Posterior vena cava (tissue), 2 donors: ENCODE measurements around the gene METTL25. TPM values are rescaled to one million over a fixed set of nuclear protein-coding genes. Genes with fewer than 3 reads are reported as not detected.

Experiments used
- DNase-seq: peaks from one replicate; pipeline ENCODE4 v3.0.0-alpha.2; 2020; ENCODE audit warnings: low spot score
- intact Hi-C, 2 donors: fragments of 100-400 bp; cut with DNase I; formaldehyde crosslinking; loops; one replicate each; pipeline versions ENCODE4 v1.14.1 to v1.14.2; 2022 to 2023
- total RNA-seq, 2 donors: library from RNA; stranded (reverse); fragmentation: NEBNext Ultra II Directional; extraction: Animal tissue kit (Norgen Biotek cat#: 25700); gene quantifications; one replicate each; pipeline ENCODE4 v1.2.1, GENCODE V29; 2021
- donor health status: DM: yes; HTN: yes; CAD: no.
- donor health status: DM: yes; HTN: yes; CAD: no.

Gene METTL25
- total RNA-seq, 2 donors from 2014 or later: 15.1 to 15.9 TPM

GRCh38 chr12:82383930-82384552, 25.7 kb downstream of the METTL25 start:
- intact Hi-C loops: no loop called here

GRCh38 chr12:82398879-82399278, 40.5 kb downstream of the METTL25 start:
- intact Hi-C loops: no loop called here
- no peak for DNase-seq

More at GRCh38 chr12:82383930-82384552, 25.7 kb downstream of the METTL25 start:
- DNase-seq: no peak

GRCh38 chr12:82400819-82401218, 42.5 kb downstream of the METTL25 start:
- intact Hi-C loops: no loop called here
- DNase-seq: no peak

DNA sequence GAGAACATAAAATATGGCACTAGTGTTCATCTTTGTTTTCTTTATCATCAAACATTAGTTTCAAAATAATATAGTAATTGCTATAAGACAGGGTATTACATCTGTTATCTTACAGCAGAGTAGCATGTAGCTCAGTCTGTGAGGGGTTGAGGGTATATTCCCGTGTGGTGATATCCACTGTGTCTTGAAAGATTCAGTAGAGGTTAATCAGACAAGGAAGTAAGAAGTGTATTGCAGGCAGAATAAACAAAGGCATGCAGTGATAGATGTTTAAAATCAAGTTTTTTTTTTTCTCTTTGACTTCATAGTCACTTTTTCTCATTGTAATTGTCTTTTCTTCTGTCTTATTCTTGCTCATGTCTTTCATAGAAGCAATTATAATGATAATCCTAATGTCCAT, 48.3 kb downstream of the METTL25 start:
- DNase-seq: no peak
- intact Hi-C loops: no loop called here

DNA sequence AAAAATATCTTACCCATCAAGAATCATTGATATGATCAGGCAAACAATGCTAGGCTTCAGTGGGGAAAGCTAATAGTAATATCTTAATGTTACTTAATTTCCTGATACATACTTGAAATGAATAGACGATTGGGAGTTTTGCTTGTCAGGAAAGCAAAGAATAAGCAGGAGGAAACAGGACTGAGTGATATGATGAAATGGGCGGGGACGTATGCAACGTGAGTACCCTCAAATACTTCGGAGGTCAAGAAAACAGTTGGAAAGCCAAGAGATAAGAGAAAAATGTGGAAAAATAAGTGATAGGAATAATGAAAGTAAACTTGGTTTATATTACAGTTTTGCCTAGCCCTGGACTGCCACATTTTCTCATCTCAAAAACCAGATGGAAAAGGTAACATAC, 49.2 kb downstream of the METTL25 start:
- DNase-seq: no peak
- intact Hi-C loops: no loop called here

GRCh38 chr12:82408844-82409243, 50.5 kb downstream of the METTL25 start:
- intact Hi-C loops: no loop called here

DNA sequence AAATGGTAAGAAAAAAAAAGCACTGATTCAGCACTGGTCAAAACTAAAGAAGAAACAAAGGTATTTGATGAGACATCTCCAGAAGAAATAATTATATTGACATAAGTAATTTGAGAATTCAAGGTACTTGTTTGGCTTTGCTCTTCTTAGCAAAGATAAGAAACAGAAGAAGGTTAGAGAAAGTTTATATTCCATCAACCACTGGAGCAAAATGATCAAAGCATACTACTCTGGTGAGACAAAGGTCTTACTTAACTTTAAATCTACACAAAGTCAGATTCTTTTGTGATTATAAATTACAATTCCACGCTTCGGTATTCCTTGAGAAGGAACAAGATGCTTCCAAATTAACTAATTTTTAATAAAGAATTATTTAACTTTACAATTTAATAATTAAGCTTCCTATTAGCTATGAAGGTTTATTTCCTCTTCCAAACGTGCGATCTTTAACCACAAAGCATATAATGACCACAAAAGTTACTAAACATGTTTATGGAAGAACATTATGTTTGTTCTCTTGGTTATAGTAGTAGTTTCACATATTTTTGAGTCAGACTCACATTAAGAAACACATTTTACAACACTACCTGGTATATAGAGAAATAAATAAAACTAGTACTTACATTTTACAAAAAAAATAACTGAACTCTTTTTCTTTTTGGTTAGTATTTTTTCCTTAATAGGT, 53.4 kb downstream of the METTL25 start:
- intact Hi-C loops: no loop called here
- no peak for DNase-seq

More at GRCh38 chr12:82408844-82409243, 50.5 kb downstream of the METTL25 start:
- no peak for DNase-seq

DNA sequence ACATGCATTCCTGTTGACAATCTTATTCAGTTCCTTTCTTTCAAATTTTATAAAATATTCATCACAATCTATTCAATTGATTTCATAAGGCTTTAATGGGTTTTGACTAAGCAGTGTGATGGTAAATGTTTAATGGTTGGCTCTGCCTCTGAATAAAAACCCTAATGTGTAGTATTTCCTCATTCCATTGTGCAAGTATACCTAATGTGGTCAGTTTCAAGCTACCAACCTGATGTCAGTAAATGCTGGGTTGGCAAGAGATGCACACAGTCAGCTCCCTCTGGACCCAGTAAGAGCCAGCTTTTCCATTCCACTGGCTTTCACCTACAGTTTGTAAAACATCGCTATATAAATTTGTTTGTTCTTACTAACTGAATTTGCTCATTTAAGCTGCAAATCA, 53.9 kb downstream of the METTL25 start:
- DNase-seq: no peak
- intact Hi-C loops: no loop called here

- DNase-seq: no peak
- intact Hi-C loops: no loop called here
Observed at GRCh38 chr12:82414044-82414443, 55.7 kb downstream of the METTL25 start.

GRCh38 chr12:82414926-82415325, 56.6 kb downstream of the METTL25 start:
- intact Hi-C loops: no loop called here
- no peak for DNase-seq

DNA sequence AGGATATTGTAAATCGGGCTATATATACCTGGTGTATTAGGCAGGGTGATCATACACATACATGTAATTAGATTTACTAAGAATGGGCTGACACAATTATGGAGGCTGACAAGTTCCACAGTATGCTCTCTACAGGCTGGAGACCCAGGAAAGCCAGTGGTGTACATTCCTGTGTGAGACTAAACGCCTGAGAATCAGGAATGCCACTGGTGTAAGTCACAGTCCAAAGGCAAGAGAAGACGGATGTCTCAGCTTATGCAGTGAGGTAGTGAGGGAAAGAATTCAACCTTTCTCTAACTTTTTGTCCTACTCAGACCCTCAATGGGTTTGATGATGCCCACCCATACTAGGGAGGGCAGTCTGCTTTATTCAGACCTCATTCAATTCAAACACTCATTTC, 57.1 kb downstream of the METTL25 start:
- DNase-seq: no peak
- intact Hi-C loops: no loop called here

DNA sequence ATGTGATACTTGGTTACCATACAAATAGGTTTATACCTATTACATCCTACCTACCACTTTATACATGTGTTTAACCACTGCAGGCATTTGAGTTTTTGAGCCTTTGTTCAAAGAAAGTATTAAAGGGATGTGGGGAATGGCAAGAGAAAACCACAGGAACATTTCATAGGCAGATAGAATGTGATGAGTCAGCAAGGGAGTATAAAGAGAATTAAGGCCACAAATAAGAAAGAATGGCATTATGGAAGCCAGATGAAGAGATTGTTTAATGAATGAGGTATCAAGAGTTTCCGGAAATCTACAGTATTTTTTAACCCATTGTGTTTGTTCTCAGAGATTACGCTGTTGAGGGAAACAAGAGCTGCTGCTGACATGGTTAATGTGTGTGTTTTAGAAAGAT, 66.9 kb downstream of the METTL25 start:
- intact Hi-C loops: no loop called here
- DNase-seq: no peak

DNA sequence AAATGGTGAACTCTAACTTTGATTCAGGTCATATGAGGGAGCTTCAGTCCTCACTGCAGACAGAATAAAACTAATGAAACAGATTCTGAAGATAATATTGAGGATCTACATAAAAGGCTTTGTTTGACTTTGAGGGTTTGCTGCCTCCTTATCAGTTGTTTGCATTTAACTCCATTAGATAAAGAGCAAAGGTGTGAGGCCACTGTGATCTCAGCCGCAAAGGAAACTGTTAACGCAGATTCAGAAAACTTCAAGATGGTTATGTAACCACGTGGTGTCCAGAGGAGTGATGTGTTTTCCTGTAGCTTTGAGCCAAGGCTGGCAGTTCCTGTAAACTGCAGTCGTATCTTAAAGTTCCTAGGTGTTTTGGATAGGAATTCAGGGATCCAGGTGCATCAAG, 67.8 kb downstream of the METTL25 start:
- intact Hi-C loops: no loop called here
- no peak for DNase-seq

DNA sequence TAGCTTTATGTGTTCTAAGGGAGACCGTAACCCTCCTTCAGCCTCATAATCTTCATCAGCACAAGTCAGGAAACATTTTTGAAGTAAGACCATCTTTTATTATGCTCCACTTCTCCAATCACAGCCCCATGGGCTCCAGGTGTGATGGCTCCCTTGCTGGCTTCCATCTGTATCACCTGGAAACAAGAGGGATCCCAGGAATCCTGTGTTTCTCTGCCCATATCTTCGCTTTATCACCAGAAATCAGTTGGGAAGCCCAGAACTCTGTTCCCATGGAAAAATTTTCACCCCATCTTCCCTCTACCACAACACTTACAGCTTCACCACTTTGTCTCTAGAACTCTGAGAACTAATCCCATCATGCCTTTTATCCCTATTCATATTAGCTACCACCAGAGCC, 68.3 kb downstream of the METTL25 start:
- intact Hi-C loops: no loop called here
- no peak for DNase-seq

DNA sequence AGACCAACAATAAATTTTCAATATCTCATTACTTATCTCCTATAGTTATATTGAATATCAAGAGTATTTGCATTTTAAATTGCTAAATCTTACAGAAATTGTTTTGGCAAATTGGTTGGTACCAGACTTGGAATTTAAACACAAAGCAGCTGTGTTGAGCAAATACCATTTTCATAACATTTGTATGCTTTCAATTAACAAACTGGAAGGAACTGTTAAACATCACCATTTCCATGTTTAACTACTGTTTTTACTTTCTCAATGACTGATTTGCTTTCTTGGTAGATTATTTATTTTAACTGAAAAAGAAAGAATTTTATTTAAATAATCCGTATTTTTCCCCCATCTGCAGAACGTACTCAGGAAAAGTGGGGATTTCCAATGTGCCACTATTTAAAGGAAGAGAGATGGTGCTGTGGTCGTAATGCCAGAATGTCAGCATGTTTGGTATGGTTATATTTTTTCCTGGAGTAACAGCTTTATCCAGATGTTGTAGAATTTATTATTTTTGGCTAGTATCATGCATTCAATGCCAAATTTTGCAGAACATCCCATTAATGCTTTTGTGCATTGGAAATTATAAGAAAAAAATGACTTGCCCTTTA, 72.3 kb downstream of the METTL25 start:
- intact Hi-C loops: no loop called here
- DNase-seq: no peak

DNA sequence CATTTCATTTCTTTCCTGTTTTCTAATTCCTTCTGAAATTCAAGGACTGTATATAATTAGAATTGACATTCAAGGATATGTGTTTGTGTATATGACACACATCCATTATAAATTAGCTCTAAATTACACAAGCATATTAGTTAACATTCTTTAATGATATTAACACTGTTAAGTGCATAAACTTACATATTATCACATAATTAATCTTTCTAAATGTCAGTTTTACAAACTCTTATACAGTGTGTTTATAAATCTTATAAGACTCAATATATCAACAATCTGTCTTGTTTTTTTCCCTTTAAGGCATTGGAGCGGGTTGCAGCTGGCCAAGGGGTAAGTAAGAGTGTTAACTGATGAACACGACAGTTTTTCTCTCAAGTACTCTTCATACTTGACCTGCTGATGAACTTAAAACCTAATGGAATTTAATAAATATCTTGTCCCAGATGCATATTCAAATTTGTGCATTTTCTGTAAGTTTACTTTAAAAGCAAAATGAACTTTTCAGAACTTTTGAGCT, 76.1 kb downstream of the METTL25 start:
- intact Hi-C loops: no loop called here
- no peak for DNase-seq

DNA sequence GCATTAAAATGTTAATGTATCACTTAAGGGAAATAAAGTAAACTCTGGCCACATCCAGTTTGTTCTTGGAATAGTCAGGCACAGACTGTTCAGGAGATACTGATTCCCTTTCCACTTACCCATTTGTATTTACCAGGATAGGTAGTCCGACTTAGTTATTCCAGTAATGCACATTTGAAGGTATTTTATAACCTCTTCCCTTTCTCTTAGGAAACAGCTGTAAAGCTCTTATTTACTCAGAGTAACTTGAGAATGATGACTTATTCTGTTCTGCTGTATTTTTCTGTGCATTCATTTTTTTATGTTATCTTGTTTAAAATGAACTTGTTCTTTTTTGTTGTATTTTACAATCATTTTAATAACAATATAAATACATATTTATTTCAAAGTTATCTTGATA, 78.0 kb downstream of the METTL25 start:
- DNase-seq: no peak
- intact Hi-C loops: no loop called here

DNA sequence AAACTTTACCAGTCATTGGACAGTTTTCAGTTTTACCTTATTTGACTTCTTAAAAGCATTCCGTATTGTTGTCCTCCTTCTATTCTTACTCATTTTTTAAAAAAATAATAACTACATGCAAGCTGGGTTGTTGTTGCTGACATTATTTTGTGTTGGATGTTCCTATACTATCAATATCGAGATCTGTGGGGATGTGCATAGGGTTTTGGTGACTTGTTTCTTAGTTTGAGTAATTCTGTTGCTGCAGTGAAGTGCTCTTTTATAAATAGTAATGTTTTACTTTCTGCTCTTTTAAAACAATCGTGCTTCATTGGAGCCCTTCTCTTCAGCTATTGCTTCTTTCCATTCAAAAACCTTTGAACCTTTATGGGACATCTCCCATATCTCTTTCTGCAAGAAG, 79.4 kb downstream of the METTL25 start:
- DNase-seq: no peak
- intact Hi-C loops: no loop called here

DNA sequence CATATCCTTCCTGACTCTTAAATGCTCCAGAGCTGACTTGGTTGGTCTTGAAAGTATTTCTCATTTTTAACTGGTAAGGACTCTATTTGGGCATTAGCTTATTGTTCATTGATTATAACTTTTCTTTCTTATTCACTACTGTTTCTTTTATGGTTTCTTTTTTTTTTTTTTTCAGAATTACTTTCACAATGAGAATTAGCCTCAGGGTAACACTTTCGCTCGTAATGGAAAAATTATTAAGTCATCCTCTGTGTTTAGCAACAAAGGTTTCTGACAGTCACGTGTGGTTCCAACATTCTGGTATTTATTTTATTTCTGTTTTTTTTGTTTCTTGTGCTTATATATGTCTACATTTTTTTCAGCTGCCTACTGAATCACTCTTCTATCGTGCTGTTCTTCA, 80.0 kb downstream of the METTL25 start:
- intact Hi-C loops: no loop called here
- no peak for DNase-seq

DNA sequence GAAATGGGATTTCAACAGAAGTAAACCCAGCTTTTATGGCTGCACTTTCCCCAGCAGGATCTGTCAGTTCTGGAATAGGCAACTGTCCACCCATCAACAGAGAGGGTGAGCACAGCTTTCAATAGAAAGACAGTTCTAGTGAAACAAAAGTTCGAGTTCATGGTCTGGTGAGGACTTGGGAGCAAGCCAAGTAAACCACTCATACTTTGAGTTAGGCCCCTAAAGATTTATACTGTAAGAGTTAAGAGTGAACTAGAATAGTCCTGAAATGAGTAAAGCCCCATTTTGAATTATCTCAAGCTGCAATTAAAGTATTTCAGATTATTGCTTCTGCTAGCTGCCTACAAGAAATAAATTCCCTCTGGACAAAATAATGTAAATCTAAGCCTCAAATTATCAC, 82.6 kb downstream of the METTL25 start:
- intact Hi-C loops: no loop called here
- DNase-seq: no peak
